ENCODE measurements around the gene TP73.

The TP73 gene

GRCh38 chr1:3783651-3784474 is 131.5 kb downstream of the TP73 start:
- DNase-seq (ENCODE audit: low spot score), result no peak

- DNase-seq (ENCODE audit: low spot score), result no peak
These were observed 132.7 kb downstream of the TP73 start for GRCh38 chr1:3785045-3785444.

- DNase-seq (ENCODE audit: low spot score), result no peak
These were observed 133.3 kb downstream of the TP73 start for GRCh38 chr1:3785456-3786157.

All from CD4-positive, alpha-beta T cell treated with Interleukin-15 for 4 hours (primary cell).